ENCODE measurements around the gene RSBN1. TPM values are rescaled to one million over a fixed set of nuclear protein-coding genes. Genes with fewer than 3 reads are reported as not detected.

RSBN1 gene
- total RNA-seq, 1 experiment from 2014 or later: 7.7 TPM

DNA sequence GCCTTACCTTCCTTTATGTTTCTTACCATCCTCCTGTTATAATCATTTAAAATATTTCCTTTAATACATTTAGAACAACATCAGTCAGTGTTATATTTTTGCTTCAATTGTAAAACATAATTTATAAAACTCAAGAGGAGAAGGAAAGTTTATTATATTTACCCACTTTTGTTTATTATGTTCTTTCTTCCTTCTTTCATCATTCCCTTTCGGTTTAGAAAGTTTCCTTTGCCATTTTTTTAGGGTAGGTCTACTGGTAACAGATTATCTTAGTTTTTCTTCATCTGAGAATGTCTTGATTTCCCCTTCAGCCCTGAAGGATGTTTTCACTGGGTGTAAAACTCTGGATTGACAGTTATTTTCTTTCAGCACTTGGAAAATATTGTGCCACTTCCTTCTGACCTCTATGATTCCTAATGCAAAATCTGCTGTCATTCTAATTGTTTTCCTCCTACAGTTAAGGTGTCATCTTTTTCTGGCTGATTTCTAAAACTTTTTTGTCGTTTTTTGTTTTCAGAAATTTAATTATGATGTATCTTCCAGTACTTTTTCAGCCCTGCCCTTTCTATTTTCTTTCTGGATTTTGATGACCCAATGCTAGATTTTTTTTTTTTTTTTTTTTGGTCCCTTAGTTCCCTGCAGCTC is 34.2 kb upstream of the RSBN1 start:
- no peak for DNase-seq (ENCODE audit: low read depth in 1 of 2, low spot score in 2 of 2)
- no peaks in the 10 kb centered on the region for H3K9me3 ChIP-seq (replicated peaks)
- H3K27me3 ChIP-seq (replicated peaks): no peaks in the 10 kb centered on the region
- no peaks in the 10 kb centered on the region for H3K36me3 ChIP-seq
- H3K27ac ChIP-seq: no peak overlapping the region
- H3K4me1 ChIP-seq (replicated peaks): no peaks in the 10 kb centered on the region
- no peak overlapping the region for H3K4me3 ChIP-seq

- no peaks in the 10 kb centered on the region for H3K36me3 ChIP-seq
- no peaks in the 10 kb centered on the region for H3K27me3 ChIP-seq (replicated peaks)
- no peak overlapping the region for H3K27ac ChIP-seq
- no peaks in the 10 kb centered on the region for H3K9me3 ChIP-seq (replicated peaks)
- DNase-seq (ENCODE audit: low read depth in 1 of 2, low spot score in 2 of 2): no peak
- no peaks in the 10 kb centered on the region for H3K4me1 ChIP-seq (replicated peaks)
- H3K4me3 ChIP-seq: no peak overlapping the region
These were observed 24.3 kb upstream of the RSBN1 start for GRCh38 chr1:113836534-113836933.

- no peaks in the 10 kb centered on the region for H3K4me1 ChIP-seq (replicated peaks)
- no peak overlapping the region for H3K4me3 ChIP-seq
- no peak overlapping the region for H3K27ac ChIP-seq
- H3K36me3 ChIP-seq: no peaks in the 10 kb centered on the region
- DNase-seq (ENCODE audit: low read depth in 1 of 2, low spot score in 2 of 2): peak in 1 of 2 experiments; percentile 61
- no peaks in the 10 kb centered on the region for H3K9me3 ChIP-seq (replicated peaks)
- H3K27me3 ChIP-seq (replicated peaks): no peaks in the 10 kb centered on the region
These were observed 23.5 kb upstream of the RSBN1 start for GRCh38 chr1:113835686-113836290.

DNA sequence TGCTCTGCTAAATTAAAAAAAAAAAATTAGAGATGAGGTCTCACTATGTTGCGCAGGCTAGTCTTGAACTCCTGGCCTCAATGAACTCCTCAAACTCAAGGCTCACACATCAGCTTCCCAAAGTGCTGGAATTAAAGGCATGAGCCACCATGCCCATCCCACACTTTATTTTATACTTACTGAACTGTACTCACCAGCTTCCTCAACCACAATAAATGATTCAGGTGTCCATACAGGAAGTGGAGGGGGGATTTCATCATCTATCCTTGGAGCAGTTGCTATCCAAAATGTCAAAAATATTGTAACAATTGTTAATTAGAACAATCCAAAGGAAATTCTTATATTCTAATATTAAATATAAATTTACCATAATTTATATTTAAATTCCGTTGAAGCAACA is 22.4 kb upstream of the RSBN1 start:
- no peak overlapping the region for H3K27ac ChIP-seq
- no peaks in the 10 kb centered on the region for H3K27me3 ChIP-seq (replicated peaks)
- H3K4me3 ChIP-seq: no peak overlapping the region
- no peaks in the 10 kb centered on the region for H3K9me3 ChIP-seq (replicated peaks)
- no peaks in the 10 kb centered on the region for H3K4me1 ChIP-seq (replicated peaks)
- DNase-seq (ENCODE audit: low read depth in 1 of 2, low spot score in 2 of 2): no peak
- H3K36me3 ChIP-seq: no peaks in the 10 kb centered on the region

- no peak overlapping the region for H3K4me3 ChIP-seq
- no peak overlapping the region for H3K27ac ChIP-seq
- H3K9me3 ChIP-seq (replicated peaks): no peaks in the 10 kb centered on the region
- no peaks in the 10 kb centered on the region for H3K36me3 ChIP-seq
- H3K4me1 ChIP-seq (replicated peaks): no peaks in the 10 kb centered on the region
- H3K27me3 ChIP-seq (replicated peaks): no peaks in the 10 kb centered on the region
- DNase-seq (ENCODE audit: low read depth in 1 of 2, low spot score in 2 of 2): no peak
These were observed 17.8 kb upstream of the RSBN1 start for GRCh38 chr1:113830039-113830438.

GRCh38 chr1:113821916-113822315 is 9.6 kb upstream of the RSBN1 start:
- H3K9me3 ChIP-seq (replicated peaks): no peaks in the 10 kb centered on the region
- no peaks in the 10 kb centered on the region for H3K27me3 ChIP-seq (replicated peaks)
- no peaks in the 10 kb centered on the region for H3K4me1 ChIP-seq (replicated peaks)
- no peak for DNase-seq (ENCODE audit: low read depth in 1 of 2, low spot score in 2 of 2)
- H3K27ac ChIP-seq: no peak overlapping the region
- no peak overlapping the region for H3K4me3 ChIP-seq
- H3K36me3 ChIP-seq: no peaks in the 10 kb centered on the region

GRCh38 chr1:113818578-113818977 is 6.3 kb upstream of the RSBN1 start:
- Histone ChIP-seq H3K9me3 (replicated peaks) (no peaks in the 10 kb centered on the region), H3K27ac (no peak overlapping the region), H3K27me3 (replicated peaks) (no peaks in the 10 kb centered on the region), H3K4me1 (replicated peaks) (no peaks in the 10 kb centered on the region), H3K36me3 (no peaks in the 10 kb centered on the region), H3K4me3 (no peak overlapping the region)
- DNase-seq (ENCODE audit: low read depth in 1 of 2, low spot score in 2 of 2): no peak

DNA sequence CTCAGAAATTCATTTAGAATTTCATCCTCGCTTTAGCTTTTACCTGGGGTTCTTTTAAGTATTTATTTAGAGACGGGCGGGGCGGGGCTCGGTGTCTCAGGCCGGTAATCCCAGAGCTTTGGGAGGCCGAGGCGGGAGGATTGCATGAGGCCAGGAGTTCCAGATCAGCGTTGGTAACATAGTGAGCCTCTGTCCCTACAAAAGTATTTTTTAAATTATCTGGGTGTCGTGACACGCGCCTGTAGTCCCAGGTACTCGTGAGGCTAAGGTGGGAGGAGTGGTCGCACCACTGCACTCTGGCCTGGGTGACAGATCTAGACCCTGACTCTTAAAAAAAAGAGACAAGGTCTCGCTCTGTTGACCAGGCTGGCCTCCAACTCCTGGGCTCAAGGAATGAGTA is 942 bp upstream of the RSBN1 start:
- H3K4me1 ChIP-seq (replicated peaks): peaks cover 18% of the 10 kb centered on the region
- H3K27ac ChIP-seq: peak overlapping the region; percentile 94; the same call in 1 of the 2 replicates

GRCh38 chr1:113812661-113813135 is 422 bp upstream of the RSBN1 start:
- no peak for DNase-seq (ENCODE audit: low read depth in 1 of 2, low spot score in 2 of 2)
- Histone ChIP-seq H3K27me3 (replicated peaks) (no peaks in the 10 kb centered on the region), H3K27ac (peak overlapping the region; percentile 94), H3K9me3 (replicated peaks) (no peaks in the 10 kb centered on the region), H3K4me1 (replicated peaks) (peaks cover 18% of the 10 kb centered on the region), H3K4me3 (peak overlapping the region; percentile 79), H3K36me3 (peaks cover 9% of the 10 kb centered on the region)

More for the DNA sequence above, 942 bp upstream of the RSBN1 start:
- Histone ChIP-seq H3K4me3 (no peak overlapping the region), H3K9me3 (replicated peaks) (no peaks in the 10 kb centered on the region), H3K36me3 (peaks cover 9% of the 10 kb centered on the region), H3K27me3 (replicated peaks) (no peaks in the 10 kb centered on the region)
- DNase-seq (ENCODE audit: low read depth in 1 of 2, low spot score in 2 of 2): no peak

DNA sequence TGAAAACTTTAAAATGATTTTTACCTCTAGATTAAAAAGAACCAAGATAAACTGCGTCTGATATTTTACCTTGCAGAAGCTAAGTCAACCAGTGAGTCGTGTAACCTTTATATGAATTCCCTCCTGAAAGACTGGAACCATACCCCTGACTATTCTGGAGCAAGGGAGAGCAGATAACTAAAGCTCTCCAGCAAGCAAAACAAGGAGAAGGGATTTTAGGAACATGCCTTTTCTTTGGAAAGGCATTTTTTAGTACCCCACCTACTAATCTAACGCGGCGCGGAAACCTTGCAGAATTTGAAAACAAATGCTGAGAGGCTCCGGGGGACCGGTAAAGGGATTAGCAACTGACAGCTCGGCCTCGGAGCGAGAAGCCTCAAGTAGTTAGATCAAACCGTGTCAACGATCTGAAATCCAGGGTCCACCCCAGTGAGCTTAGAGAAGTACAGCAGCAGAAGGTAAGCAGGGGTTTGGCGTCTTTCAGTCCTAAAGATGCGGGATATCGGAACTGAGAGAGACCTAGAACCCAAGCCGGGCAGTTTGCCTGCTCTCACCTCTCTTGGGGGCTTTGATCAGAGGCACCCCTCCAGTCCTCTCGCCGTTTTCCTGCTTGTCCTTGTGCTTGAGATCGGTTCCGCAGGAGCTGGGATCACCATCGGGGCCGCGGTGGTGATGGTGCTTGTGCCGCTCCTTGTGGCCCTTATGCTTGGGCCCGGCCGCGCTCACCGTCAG is 954 bp downstream of the RSBN1 start:
- peaks cover 18% of the 10 kb centered on the region for H3K4me1 ChIP-seq (replicated peaks)
- H3K36me3 ChIP-seq: peaks cover 9% of the 10 kb centered on the region

DNA sequence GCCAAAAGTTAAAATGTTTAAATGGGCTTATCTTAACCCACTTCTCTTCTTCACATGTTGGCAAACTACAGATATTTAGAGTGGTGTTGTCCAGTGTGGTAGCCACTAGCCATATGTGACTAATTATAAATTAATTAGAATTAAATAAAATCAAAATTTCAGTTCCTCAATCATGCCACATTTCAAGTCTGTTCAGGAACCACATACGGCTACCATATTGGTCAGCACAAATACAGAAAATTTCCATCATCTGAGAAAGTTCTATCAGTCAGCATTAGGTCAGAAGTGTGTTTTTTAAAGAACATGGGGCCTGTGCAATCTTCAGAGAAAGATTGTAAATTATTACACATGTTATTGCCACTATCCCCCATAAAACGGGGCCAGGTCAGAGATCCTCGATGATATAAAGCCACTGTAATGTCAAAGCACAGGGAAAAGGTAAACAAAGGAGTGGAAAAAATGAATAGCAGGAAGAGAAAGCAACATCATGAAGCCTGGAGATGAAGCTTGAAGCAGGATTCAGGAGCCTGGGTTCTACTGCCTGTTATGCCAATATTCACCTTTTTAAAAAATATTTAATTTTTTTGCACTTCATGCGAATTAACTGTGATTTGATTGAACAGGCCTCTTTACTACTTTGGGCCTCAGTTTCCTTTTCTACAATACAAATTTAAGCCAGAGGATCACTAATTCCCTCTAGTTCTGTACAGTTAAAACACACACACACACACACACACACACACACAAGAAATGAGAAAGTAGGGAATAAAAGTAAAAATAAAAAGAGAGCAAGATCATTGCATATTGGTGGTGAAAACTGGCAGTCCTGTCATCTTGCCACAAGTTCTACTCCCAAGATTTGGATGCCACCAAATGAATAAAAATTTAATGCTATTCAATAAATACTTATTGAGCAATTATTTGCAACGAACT is 2.3 kb downstream of the RSBN1 start:
- no peaks in the 10 kb centered on the region for H3K27me3 ChIP-seq (replicated peaks)
- H3K27ac ChIP-seq: peak overlapping the region; percentile 36; the same call in 1 of the 2 replicates

More for the DNA sequence above, 954 bp downstream of the RSBN1 start:
- peak in 1 of 2 experiments; percentile 49 for DNase-seq (ENCODE audit: low read depth in 1 of 2, low spot score in 2 of 2)
- Histone ChIP-seq H3K9me3 (replicated peaks) (no peaks in the 10 kb centered on the region), H3K4me3 (peak overlapping the region; percentile 79), H3K27ac (peak overlapping the region; percentile 16), H3K27me3 (replicated peaks) (no peaks in the 10 kb centered on the region)

GRCh38 chr1:113808450-113809195 is 3.7 kb downstream of the RSBN1 start:
- Histone ChIP-seq H3K9me3 (replicated peaks) (no peaks in the 10 kb centered on the region), H3K27me3 (replicated peaks) (no peaks in the 10 kb centered on the region), H3K4me1 (replicated peaks) (peaks cover 18% of the 10 kb centered on the region), H3K36me3 (peaks cover 9% of the 10 kb centered on the region), H3K27ac (no peak overlapping the region), H3K4me3 (no peak overlapping the region)
- no peak for DNase-seq (ENCODE audit: low read depth in 1 of 2, low spot score in 2 of 2)

More for the DNA sequence above, 2.3 kb downstream of the RSBN1 start:
- Histone ChIP-seq H3K9me3 (replicated peaks) (no peaks in the 10 kb centered on the region), H3K36me3 (peaks cover 9% of the 10 kb centered on the region), H3K4me1 (replicated peaks) (peaks cover 18% of the 10 kb centered on the region), H3K4me3 (peak overlapping the region; percentile 9)
- peak in 1 of 2 experiments; percentile 37 for DNase-seq (ENCODE audit: low read depth in 1 of 2, low spot score in 2 of 2)

DNA sequence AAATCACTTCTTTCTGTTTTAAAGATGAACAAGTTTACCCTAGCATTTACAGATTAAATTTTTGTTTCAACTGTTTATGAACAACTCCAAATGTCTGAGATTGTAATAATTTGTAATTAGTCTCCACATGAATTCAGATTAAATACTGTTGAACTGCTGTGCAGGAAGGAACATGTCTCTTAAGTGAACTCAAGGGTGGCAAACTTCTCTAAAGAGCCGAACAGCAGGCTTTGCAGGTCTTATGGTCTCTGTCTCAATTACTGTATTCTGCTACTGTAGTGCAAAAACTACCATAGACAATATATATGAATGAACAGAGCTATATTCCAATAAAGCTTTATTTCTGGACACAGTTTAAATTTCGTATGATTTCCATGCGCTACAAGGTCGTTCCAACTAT is 6.6 kb downstream of the RSBN1 start:
- Histone ChIP-seq H3K4me1 (replicated peaks) (peaks cover 14% of the 10 kb centered on the region), H3K4me3 (no peak overlapping the region), H3K27ac (no peak overlapping the region), H3K36me3 (peaks cover 4% of the 10 kb centered on the region; the same call in 1 of the 2 replicates), H3K27me3 (replicated peaks) (no peaks in the 10 kb centered on the region), H3K9me3 (replicated peaks) (no peaks in the 10 kb centered on the region)
- no peak for DNase-seq (ENCODE audit: low read depth in 1 of 2, low spot score in 2 of 2)

All from SJSA1 (cell line).